ENCODE results near the gene RGS17.

- TF ChIP-seq, protein P1, sequence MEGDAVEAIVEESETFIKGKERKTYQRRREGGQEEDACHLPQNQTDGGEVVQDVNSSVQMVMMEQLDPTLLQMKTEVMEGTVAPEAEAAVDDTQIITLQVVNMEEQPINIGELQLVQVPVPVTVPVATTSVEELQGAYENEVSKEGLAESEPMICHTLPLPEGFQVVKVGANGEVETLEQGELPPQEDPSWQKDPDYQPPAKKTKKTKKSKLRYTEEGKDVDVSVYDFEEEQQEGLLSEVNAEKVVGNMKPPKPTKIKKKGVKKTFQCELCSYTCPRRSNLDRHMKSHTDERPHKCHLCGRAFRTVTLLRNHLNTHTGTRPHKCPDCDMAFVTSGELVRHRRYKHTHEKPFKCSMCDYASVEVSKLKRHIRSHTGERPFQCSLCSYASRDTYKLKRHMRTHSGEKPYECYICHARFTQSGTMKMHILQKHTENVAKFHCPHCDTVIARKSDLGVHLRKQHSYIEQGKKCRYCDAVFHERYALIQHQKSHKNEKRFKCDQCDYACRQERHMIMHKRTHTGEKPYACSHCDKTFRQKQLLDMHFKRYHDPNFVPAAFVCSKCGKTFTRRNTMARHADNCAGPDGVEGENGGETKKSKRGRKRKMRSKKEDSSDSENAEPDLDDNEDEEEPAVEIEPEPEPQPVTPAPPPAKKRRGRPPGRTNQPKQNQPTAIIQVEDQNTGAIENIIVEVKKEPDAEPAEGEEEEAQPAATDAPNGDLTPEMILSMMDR (IDR thresholded peaks at IDR 0.05) = no peak
- TF ChIP-seq ZFX (IDR thresholded peaks at IDR 0.05; ENCODE audit: borderline replicate concordance) = no peak
These were observed 130.8 kb downstream of the RGS17 start for GRCh38 chr6:153000243-153000642.
